Lung (tissue), 12 donors: Measurements from ENCODE around the gene FAP. TPM values are rescaled to one million over a fixed set of nuclear protein-coding genes. Genes with fewer than 3 reads are reported as not detected.

Experiments
- ATAC-seq: fragments of 200-7000 bp; cut with Tn5 transposase; one replicate; pipeline ENCODE4 v1.9.1; 2020; ENCODE audit warnings: moderate number of reproducible peaks; ENCODE audit not compliant: insufficient read depth, low FRiP score
- DNase-seq, 3 donors: peaks; one replicate each; pipeline ENCODE4 v3.0.0-alpha.2; 2013 to 2017
- H3K27ac ChIP-seq, 2 donors: one replicate each; pipeline ENCODE4 v1.5.1; 2013; ENCODE audit warnings: mild to moderate bottlenecking in 2 of 2, moderate library complexity in 2 of 2, control low read depth in 1 of 2, inconsistent platforms in 1 of 2, low read depth in 1 of 2, low read length in 1 of 2
- H3K27me3 ChIP-seq, 3 donors: one replicate each; pipeline ENCODE4 v1.5.1; 2013; ENCODE audit warnings: low read length in 2 of 3; ENCODE audit not compliant: control insufficient read depth in 3 of 3, insufficient read depth in 3 of 3
- H3K36me3 ChIP-seq, 4 donors: one replicate each; pipeline ENCODE4 v1.5.1; 2013; ENCODE audit warnings: low read length in 4 of 4, mild to moderate bottlenecking in 1 of 4, moderate library complexity in 1 of 4; ENCODE audit not compliant: control insufficient read depth in 4 of 4, insufficient read depth in 4 of 4
- H3K4me1 ChIP-seq, 5 donors: one replicate each; pipeline ENCODE4 v1.5.1; 2013; ENCODE audit warnings: low read length in 5 of 5, mild to moderate bottlenecking in 2 of 5, moderate library complexity in 1 of 5; ENCODE audit not compliant: control insufficient read depth in 5 of 5, insufficient read depth in 5 of 5
- H3K4me3 ChIP-seq: one replicate; pipeline ENCODE4 v1.5.1; 2013; ENCODE audit warnings: mild to moderate bottlenecking, control low read depth, moderate library complexity
- H3K9ac ChIP-seq, 2 donors: one replicate each; pipeline ENCODE4 v1.5.1; 2013; ENCODE audit warnings: low read length in 2 of 2, control low read depth in 1 of 2; ENCODE audit not compliant: insufficient read depth in 1 of 2
- H3K9me3 ChIP-seq, 4 donors: one replicate each; pipeline ENCODE4 v1.5.1; 2013; ENCODE audit warnings: low read length in 3 of 4, mild to moderate bottlenecking in 1 of 4, moderate library complexity in 1 of 4; ENCODE audit not compliant: control insufficient read depth in 4 of 4, insufficient read depth in 3 of 4
- CTCF ChIP-seq: IDR thresholded peaks from 2 replicates; pipeline ENCODE4 v1.5.1; 2012; ENCODE audit warnings: mild to moderate bottlenecking; ENCODE audit errors: control extremely low read depth, extremely low read depth
- WGBS, 2 donors: extraction: QIAGEN DNeasy Blood & Tissue Kit; methylation state at CpG; one replicate each; pipeline ENCODE4 v1.1.7; 2013; 5-methylcytosine and 5-hydroxymethylcytosine counted together
- polyA plus RNA-seq, 2 donors: library from polyadenylated mRNA; stranded (reverse); fragments of 200-250 nt; gene quantifications; one replicate each; pipeline ENCODE4 v1.2.1, GENCODE V29; 2013
- total RNA-seq, 2 donors: library from RNA; depleted of rRNA in 1 of 2; stranded (reverse); fragments of >200 nt in 1 of 2; gene quantifications; one replicate each; pipeline ENCODE4 v1.2.1, GENCODE V29; 2014 to 2021
- donor health status: control.
- donor health status: control.
- donor health status: Bipolar disorder and iron deficiency.
- donor health status: healthy.
- donor health status: DM: yes; HTN: yes; CAD: no.

Gene FAP
- total and polyA plus RNA-seq, 4 donors: 1.8 to 24.6 (median 4.8) TPM

- Histone ChIP-seq H3K36me3 (peaks cover 0 to 3% (median 0%) of the 10 kb centered on the region in 4 donors), H3K9me3 (peaks cover 0 to 4% (median 2%) of the 10 kb centered on the region in 4 donors), H3K9ac (no peak overlapping the region), H3K4me1 (peaks cover 0 to 9% (median 0%) of the 10 kb centered on the region in 5 donors), H3K4me3 (no peak overlapping the region), H3K27ac (no peak overlapping the region), H3K27me3 (no peaks in the 10 kb centered on the region)
- no peak for TF ChIP-seq CTCF
- no peak for ATAC-seq
- DNase-seq: no peak
- WGBS, 2 donors: 63 to 74% methylated on average over 2 of the region's 2 CpGs
These were observed 11.1 kb upstream of the FAP start for GRCh38 chr2:162254236-162254871.

- Histone ChIP-seq H3K36me3 (peaks cover 0 to 3% (median 0%) of the 10 kb centered on the region in 4 donors), H3K4me1 (peaks cover 0 to 9% (median 0%) of the 10 kb centered on the region in 5 donors), H3K4me3 (no peak overlapping the region), H3K9me3 (peaks cover 0 to 4% (median 2%) of the 10 kb centered on the region in 4 donors), H3K27me3 (no peaks in the 10 kb centered on the region), H3K27ac (no peak overlapping the region), H3K9ac (no peak overlapping the region)
- no peak for ATAC-seq
- 93% methylated on average over 3 of the region's 3 CpGs for WGBS, 2 donors
- TF ChIP-seq CTCF: no peak
- no peak for DNase-seq
These were observed 10.2 kb upstream of the FAP start for GRCh38 chr2:162253435-162253834.

- no peak overlapping the region for H3K27ac ChIP-seq
- no peak for TF ChIP-seq CTCF
- 33 to 71% methylated on average over 2 of the region's 2 CpGs for WGBS, 2 donors
- H3K9ac ChIP-seq: no peak overlapping the region
- H3K27me3 ChIP-seq: no peaks in the 10 kb centered on the region
- peaks cover 0 to 9% (median 0%) of the 10 kb centered on the region in 5 donors for H3K4me1 ChIP-seq
- ATAC-seq (no peak), DNase-seq (no peak)
- H3K4me3 ChIP-seq: no peak overlapping the region
- peaks cover 0 to 4% (median 2%) of the 10 kb centered on the region in 4 donors for H3K9me3 ChIP-seq
- H3K36me3 ChIP-seq: peaks cover 0 to 3% (median 0%) of the 10 kb centered on the region in 4 donors
These were observed 8.9 kb upstream of the FAP start for GRCh38 chr2:162252153-162252552.
